Activated naive CD4-positive, alpha-beta T cell (primary cell): ENCODE data around the gene DEFB129.
"Not testable (repeated sequence)": the region's sequence is repeated elsewhere in the genome, so short reads cannot be mapped to it uniquely, and the experiment has no call there.

Experiments used
- DNase-seq, 4 experiments: peaks; one replicate each; lab custom pipeline; 2025; lab: John Stamatoyannopoulos, UW

DEFB129 gene, protein sequence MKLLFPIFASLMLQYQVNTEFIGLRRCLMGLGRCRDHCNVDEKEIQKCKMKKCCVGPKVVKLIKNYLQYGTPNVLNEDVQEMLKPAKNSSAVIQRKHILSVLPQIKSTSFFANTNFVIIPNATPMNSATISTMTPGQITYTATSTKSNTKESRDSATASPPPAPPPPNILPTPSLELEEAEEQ

DNA sequence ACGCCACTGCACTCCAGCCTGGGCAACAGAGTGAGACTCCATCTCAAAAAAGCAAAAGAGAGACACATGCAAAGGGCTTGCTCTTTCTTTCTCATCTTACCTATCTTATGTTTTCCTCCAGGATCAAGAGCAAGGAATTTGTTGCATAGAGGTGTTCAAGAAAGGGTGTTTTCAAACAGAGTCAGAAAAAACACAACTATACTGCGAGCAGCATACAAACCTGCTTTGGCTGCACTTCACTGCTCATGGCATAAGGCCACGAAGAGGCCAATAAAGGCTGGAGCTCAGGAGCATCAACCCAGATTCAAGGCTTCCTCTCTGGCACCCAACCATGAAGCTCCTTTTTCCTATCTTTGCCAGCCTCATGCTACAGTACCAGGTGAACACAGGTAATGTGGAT lies at the start of gene DEFB129:
DEFB129 (plus strand) TSS at position 301 of the 400 bp plus-strand sequence; CDS start at position 332, 31 bp downstream.
- DNase-seq: no peak

DNA sequence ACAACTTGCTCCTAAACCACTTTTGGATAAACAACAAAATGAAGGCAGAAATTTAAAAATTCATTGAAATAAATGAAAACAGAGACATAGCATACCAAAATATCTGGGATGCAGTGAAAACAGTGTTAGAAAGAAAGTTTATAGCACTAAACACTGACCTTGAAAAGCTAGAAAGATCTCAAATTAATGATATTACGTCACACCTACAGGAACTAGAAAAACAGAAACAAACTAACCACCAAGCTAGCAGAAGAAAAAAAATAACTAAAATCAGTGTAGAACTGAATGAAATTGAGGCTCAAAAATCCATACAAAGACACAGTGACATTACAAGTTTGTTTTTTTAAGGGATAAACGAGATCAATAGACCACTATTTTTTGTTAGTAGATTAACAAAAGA lies 42.8 kb upstream of the DEFB129 start:
- DNase-seq: no peak

DNA sequence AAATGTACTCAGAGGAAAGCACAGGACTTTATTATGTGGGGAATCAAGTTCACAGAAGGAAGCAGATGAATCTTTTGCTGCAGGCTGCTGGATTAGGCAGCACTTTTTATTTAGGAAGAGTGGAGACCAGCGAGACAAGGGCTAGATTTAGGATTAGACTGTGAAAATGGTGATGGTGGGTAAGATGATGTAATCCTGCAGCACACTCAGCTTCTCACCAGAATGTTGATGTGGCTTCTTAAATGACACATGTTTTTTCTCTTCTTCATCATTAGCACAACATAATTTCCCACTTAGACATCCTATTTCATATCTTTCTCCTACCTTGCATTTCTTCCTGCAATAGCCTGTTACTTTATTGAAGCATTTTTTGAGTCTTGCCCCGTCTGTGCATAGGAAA lies 39.3 kb upstream of the DEFB129 start:
- DNase-seq: no peak

DNA sequence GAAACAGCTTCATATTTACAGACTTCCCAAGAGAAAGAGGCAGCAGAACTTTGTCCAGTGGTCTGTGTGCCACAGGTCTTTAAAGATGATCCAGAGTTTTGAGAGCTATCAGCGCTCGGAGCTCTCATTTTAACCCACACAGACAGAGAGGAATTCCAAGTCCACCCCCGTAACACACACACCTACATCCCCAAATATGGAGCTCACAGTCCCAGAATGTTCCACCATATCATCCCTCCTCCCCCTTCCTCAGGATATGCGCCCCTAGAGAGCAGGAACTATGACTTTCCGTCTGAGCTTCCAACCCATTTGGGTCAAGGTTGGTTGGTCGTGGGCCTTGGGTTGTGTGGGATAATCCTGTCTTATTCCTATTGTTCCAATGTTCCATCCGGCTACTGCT lies 37.4 kb upstream of the DEFB129 start, which contains the start of gene DEFB128:
DEFB128 (minus strand) TSS at position 101 of the 400 bp plus-strand sequence; CDS start at position 13, 88 bp downstream.
- no peak for DNase-seq

DNA sequence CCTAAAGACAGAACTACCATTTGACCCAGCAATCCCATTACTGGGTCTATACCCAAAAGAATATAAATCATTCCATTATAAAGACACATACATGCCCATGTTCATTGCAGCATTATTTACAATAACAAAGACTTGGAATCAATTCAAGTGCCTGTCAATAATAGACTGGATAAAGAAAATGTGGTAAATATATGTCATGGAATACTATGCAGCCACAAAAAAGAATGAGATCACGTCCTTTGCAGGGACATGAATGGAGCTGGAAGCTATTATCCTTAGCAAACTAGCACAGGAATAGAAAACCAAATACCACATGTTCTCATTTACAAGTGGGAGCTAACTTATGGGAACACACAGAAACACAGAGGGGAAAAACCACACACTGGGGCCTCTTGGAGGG lies 28.8 kb upstream of the DEFB129 start:
- no peak for DNase-seq

DNA sequence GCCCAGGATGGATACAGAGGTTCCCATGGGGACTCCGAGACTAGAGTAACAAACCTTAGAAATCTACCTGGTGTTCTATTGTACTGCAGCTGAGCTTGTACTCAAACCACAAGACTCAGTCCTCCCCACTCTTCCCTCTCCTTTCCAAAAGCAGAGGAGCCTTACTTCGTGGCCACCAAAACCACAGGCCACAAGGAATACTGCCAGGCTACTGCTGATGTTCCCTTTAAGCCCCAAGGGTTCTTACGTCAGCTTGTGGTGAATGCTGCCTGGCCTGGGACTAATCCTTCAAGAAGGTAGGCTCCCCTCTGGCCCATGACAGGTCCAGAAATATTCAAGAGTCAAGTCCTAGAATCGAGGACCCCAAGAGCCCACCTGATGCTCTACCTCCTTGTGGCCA lies 27.1 kb upstream of the DEFB129 start:
- DNase-seq: no peak

DNA sequence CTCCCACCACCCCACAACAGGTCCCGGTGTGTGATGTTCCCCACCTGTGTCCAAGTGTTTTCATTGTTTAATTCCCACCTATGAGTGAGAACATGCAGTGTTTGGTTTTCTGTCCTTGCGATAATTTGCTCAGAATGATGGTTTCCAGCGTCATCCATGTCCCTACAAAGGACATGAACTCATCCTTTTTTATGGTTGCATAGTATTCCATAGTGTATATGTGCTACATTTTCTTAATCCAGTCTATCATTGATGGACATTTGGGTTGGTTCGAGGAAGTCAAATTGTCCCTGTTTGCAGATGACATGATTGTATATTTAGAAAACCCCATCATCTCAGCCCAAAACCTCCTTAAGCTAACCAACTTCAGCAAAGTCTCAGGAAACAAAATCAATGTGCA lies 23.4 kb upstream of the DEFB129 start:
- not testable (repeated sequence) for DNase-seq

DNA sequence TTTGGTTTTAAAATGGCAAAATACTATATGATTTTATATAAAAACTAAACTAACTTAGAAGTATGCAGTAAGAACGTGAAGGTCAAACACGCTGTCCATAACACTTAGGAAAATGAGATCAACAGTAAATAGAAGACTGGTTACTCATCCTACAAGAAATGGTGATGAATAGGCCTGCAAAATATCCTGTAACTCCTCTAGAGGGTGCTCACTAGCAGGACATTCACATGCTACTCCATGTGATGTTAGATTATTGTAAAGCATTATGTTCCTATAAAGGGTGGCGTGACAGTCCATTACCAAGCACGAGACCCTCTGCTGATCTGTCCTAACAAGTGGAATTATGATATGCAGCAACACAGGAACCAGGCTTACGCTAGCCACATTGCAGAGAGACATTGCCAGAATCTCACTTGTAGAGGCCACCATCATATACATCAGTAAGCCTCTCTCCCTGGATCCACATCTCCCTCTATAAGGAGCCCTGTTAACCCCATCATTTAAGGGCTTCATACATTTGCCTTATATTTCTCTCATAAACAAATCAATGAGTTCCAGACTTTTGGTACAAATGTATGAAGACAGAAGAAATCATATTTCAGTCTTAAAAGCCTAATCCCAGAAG lies 18.0 kb upstream of the DEFB129 start:
- no peak for DNase-seq

DNA sequence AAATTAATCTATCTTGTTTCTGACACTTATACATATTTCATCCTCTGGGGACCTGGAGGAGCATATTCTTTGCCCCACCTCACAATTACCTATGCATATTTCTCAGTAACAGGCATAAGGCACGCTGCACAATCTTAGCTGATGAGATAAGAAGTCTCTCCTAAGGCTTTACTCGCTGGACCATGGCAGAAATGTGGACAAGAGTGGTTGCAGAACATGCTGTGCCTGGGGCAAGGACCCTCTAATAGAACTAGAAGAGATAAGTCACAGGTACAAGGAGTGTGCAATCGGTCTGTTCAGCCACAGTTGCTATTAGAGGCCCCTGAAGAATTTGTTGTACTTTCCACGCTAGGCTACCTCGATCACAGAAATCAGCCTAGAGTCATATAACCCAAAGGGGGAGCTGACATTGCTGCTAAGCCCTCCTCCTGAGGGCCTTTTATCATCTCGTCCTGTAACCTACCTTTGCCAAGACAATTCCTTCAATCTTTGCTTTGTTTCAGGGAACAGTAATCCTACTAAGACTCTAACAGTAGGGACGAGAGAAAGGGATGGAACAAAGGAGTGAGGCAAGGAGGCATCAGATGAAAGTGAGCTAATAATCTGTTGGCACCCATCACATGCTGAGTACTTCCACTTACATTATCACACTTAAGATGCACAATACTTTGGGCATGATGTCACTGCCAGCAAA lies 16.1 kb upstream of the DEFB129 start:
- DNase-seq: no peak

DNA sequence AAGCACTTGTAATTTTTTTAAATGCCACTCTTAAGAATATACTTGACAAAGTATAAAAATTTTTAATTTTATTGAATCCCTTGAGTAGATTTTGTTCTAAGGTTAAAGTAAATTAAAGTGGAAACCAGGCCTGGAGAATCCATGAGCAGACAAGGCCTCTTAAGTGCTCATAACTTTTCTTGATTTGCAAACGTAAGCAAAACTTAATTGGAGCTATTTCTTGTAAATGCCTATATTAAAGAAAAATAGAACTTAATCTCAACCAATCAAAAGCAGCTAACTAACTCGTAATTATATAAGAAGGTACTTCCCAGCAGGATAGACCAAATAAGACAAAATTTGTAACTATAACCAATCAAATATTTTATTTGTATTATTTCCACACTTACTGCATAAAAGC lies 12.7 kb upstream of the DEFB129 start:
- DNase-seq: no peak

DNA sequence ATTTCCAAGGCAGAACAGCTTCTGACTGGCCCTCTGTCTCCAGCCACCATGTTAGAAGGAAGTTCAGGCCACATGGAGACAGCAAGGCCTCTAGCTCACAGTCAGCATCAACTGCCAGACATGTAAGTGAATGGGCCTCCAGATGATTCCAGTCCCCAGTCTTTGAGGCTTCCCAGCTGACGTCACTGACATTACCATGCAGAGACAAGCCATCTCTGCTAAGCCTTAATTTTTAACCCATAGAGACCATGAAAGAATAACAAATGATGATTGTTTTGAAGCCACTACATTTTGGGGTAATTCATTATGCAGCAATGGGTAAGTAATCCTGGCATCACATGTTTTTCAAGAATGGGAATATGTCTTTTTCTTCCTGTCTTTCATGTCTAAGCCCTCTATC lies 11.3 kb upstream of the DEFB129 start:
- no peak for DNase-seq

DNA sequence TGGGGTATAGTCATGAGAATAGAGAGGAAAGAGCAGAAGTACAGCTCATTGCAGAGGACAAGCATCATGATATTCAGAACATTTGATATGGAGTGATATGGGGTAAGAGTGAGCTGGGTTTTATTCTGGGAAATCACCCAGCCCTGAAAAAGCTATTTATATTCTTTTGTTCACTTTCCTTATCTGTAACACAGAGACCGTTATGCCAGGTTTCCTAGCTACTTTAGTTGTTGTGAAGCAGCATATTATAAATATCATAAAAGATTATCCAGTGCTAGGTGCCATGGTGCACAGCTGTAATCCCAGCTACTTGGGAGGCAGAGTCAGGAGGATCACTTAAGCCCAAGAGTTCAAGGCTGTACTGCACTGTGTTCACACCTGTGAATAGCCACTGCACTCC lies 9.8 kb upstream of the DEFB129 start:
- no peak for DNase-seq

DNA sequence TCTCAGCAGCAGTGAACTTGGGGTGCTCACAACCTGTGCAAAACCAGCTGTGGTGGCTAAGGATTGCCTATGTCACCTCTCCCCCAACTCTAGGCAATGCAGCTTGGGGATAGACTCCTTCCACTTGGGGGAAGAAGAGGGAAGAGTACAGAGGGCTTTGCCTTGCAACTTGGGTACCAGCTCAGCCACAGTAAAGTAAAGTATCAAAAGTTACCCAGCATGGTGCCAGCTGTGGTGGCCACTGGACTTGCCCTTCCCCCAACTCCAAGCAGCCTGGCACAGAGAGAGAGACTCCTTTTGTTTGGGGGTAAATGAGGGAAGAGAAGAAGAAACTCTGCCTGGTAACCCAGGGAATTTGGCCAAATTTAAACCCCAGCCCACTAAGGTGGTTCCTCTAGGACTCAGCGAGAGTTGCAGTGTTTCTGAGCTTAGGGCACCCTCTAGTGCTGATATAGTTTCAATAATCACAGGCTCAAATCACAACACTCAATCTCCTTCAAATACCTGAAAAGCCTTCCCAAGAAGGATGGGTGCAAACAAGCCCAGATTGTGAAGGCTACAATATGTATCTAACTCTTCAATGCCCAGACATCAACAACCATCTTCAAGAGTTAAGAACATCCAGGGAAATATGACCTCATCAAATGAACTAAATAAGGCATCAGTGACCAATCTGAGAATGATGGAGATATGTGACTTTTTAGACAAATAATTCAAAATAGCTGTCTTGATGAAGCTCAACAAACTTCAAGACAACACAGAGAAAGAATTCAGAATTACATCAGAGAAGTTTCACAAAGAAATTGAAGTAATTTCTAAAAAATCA lies 7.6 kb upstream of the DEFB129 start:
- no peak for DNase-seq

DNA sequence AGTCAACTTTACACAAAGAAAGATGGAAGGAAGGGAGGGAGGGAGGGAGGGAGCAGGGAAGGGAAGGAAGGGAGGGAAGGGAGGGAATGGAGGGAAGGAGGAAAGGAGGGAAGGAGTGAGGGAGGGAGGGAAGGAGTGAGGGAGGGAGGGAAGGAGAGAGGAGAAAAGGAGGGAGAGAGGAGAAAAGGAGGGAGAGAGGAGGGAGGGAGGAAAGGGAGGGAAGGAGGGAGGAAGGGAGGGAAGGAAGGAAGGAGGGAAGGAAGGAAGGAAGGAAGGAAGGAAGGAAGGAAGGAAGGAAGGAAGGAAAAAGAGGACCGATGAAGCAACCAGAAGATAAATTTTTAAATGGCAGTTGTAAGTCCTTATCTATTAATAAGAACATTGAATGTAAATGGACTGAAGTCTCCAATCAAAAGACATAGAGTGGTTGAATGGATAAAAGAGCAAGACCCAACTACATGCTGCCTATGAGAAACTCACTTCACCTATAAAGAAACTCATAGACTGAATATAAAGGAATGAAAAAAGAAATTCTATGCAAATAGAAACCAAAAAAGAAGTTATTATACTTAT lies 5.7 kb upstream of the DEFB129 start:
- DNase-seq: no peak

DNA sequence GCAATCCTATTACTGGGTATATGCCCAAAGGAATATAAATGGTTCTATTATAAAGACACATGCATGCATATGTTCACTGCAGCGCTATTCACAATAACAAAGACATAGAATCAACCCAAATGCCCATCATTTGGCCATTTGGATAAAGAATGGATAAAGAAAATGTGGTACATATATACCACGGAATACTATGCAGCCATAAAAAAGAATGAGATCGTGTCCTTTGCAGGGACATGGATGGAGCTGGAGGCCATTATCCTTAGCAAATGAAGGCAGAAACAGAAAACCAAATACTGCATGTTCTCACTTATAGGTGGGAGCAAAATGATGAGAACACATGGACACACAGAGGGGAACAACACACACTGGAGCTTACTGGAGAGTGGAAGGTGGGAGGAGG lies 1.2 kb upstream of the DEFB129 start:
- not testable (repeated sequence) for DNase-seq

DNA sequence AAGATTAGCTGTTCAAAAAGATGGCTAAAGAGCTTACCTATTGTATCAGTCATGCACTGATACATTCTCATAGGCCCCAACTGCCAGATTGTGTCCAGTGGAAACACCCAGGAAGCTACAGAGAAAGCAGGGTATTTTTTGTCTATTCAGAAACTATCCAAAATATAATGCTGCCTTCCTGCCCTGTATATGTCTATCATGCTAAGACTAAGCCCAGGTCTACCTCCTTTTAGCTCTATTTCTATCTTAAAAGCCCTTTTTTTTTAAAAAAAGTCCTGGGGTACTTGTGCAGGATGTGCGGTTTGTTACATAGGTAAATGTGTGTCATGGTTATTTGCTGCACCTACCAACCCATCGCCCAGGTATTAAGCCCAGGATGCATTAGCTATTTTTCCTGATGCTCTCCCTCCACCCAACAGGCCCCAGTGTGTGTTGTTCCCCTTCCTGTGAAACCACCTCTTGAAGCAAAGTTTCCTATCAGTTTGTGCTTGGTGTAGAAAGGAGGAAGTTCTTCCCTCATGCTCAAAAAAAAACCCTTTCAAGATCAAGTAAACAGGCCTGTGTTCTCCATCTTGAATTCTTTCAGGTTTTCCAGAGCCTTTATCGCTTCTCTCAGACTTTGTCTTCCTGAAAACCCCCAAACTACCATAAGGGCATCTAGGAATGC lies 514 bp downstream of the DEFB129 start:
- no peak for DNase-seq

DNA sequence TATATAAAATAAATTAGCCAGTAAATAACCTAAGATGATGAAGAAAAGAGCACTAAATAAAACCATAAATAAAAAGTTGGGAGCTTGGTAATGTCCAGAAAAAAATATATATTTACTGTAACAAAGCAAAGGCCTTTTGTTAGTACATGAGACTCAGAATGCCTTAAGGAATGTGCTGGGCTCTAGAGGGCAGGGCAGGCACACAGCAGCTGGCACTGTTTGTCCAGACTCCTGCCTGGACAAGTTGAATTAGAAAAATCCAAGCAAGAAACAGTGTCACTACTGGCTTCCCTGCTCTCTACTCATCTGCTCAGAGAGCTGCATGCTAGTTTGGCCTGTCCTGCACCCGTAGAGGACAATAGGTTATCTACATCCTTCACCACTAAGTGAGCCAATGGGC lies 8.8 kb downstream of the DEFB129 start:
- DNase-seq: no peak

DNA sequence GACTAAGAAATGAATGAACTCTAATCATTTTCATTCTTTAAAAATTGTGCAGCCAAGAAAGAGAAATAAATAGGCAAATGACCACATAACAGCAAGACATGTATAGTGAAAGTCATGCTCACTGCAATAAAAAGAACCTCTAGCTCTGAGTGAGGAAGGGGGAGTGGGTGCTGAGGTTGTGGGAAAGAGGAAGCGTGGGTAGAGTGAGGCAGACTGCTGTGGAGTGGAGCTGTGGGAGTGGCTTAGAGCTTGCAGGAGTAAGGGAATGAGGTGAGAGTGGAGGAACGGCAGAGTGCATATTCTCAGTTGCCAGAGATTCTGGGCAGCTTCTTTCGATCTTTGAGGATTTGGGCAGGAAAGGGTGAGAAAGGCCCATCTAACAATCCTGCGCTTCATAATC lies 10.4 kb downstream of the DEFB129 start:
- DNase-seq: peak in 1 of 4 experiments; percentile 3

DNA sequence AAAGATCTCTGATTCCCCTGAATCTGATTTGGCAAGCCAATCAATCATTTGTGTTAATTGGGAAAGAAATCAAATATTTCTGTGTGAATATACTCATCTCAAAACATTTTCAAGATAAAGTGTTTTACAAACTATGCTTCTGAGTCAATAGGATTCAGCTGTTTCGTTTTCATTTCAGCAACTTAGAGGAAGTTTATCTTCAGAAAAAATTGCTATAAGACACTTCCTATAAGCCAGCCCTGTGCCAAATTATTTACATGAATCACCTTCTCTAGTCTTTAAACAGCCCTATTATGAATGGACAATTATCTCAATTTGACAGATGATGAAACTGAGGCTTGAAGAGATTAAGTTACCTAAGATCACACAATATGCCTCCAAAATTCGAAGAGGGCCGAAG lies 10.9 kb downstream of the DEFB129 start:
- no peak for DNase-seq

DNA sequence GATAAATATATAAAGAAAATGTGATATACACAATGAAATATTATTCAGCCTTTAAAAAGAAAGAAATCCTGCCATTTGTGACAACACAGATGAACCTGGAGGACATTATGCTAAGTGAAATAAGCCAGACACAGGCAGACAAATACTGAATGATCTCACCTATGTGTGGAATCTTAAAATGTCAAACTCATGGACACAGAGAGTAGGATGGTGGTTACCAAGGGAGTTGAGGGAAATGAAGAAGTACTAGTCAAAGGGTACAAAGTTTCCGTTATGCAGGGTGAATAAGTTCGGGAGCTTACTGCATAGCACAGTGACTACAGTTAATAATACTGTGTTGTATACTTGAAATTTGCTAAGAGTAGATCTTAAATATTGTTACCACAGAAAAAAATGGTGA lies 15.8 kb downstream of the DEFB129 start:
- DNase-seq: no peak

DNA sequence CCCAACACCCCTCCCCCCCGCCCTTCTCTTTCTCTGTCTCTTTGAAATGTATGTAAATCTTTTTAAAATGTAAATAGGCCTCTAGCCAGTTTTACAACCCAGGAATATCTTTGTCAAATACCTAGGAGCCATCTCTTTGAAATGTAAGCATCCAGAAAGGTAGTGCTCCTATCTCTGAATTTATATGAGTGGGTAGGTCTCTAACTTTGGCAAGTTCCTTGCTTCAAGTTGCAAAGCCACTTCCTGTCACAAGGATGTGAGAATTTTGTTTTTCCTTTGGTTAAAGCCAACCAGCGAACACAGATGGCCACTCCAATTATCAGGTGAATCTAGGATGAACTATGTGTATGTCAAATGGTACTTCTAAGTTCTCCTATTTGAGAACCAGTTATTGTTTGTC lies 24.3 kb downstream of the DEFB129 start:
- DNase-seq: no peak

DNA sequence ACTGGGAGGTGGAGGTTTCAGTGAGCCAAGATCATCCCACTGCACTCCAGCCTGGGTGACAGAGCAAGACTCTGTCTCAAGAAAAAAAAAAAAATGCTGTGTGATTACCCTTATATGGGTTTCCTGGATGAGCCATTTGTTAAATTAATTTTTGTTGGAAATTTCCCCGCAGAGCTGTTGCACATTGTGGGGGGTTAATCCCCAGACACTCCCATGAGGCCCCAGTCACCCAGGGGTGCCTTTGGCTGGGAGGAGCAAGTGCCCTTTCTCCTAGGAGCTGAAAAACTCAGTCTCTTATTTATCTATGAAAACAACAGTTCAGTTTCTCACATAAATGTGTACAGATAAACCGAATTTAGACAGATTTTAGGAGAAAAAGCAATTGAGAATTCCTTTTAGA lies 25.7 kb downstream of the DEFB129 start:
- no peak for DNase-seq
